CD4-positive, alpha-beta T cell treated with Interleukin-4 for 1 hour (primary cell): Measurements from ENCODE around the gene CDC42SE2.
"Not testable (repeated sequence)": the region's sequence is repeated elsewhere in the genome, so short reads cannot be mapped to it uniquely, and the experiment has no call there.

Source experiments
- DNase-seq, 2 donors: peaks; one replicate each; pipeline ENCODE4 v3.0.0-alpha.2; 2020 to 2022

Gene CDC42SE2

DNA sequence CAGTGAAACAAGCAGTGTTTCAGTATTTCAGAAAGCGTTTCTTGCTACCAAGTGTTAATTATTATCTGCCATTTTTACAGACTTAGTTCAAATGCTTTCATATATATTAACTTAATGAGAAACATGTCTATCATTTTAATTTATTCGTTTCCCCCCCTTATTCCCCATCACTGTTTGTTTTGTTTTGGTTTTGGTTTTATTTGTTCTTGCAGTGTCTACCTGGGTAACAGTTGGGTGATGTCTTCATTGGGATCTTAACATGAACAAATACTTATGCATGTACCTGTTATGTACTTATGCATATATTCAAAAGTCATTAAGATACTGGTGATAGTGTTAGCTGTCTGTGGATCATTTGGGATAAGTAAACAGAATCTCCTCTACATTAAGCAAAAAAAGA is 108.0 kb downstream of the CDC42SE2 start:
- DNase-seq = peak in 1 of 2 donors; percentile 54

GRCh38 chr5:131373265-131373664 is 109.4 kb downstream of the CDC42SE2 start:
- DNase-seq = peak in 1 of 2 donors; percentile 49

DNA sequence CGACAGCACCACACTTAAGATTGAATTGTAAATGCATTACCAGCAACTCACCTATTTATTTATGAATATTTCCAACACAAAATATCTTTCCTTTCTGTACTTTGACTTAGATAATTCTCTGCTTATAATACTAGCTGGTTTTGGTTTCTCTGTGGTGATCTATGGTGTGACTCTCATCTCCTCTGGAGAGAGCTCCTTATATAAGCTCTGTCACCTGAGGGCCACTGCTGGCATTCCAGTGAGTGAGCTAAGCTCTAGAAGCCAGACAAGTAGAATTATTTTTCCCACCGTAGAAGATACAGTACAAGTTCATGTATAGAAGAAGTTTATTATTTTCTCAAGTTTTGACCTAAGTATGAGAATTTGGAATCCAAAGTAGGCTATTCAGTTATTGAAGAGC is 111.5 kb downstream of the CDC42SE2 start:
- peak in 1 of 2 donors; percentile 65 for DNase-seq

DNA sequence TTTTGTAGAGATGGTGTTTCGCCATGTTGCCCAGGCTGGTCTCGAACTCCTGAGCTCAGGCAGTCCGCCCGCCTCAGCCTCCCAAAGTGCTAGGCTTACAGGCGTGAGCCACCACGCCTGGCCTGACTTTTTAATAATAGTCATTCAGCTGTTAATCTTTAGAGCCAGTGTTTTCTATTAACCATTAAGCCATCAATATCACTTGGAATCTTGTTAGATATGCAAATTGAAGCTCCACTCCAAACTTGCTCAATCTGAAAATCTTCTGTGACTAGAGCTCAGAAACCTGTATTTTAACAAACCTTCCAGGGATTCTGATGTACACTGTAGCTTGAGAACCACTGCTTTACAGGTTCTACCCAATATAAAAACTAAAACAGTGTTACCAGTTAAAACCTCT is 113.5 kb downstream of the CDC42SE2 start:
- no peak for DNase-seq

DNA sequence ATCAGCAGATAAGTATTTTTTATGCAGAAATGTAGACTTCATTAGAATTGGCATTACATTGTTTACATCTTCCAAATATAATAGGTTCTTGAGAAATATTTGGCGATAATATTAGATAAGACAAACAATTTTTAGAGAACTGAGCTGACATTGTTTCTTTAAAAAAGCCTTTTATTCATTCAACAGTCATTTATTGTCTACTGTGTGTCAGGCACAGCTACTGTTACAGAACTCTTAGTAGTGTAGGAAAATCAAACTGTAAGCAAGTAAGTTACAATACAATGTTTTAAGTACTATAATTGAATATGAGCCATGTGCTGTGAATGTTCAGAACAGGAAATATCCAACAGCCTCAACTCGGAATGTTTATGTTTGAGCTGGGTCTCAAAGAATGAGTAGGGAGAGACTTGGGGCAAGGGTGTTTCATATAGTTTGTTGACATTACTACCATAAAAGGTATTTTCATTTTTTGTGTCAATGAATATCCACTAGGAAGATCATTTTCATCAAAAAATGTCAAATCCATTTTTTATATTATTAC is 114.0 kb downstream of the CDC42SE2 start:
- peak in 1 of 2 donors; percentile 66 for DNase-seq

DNA sequence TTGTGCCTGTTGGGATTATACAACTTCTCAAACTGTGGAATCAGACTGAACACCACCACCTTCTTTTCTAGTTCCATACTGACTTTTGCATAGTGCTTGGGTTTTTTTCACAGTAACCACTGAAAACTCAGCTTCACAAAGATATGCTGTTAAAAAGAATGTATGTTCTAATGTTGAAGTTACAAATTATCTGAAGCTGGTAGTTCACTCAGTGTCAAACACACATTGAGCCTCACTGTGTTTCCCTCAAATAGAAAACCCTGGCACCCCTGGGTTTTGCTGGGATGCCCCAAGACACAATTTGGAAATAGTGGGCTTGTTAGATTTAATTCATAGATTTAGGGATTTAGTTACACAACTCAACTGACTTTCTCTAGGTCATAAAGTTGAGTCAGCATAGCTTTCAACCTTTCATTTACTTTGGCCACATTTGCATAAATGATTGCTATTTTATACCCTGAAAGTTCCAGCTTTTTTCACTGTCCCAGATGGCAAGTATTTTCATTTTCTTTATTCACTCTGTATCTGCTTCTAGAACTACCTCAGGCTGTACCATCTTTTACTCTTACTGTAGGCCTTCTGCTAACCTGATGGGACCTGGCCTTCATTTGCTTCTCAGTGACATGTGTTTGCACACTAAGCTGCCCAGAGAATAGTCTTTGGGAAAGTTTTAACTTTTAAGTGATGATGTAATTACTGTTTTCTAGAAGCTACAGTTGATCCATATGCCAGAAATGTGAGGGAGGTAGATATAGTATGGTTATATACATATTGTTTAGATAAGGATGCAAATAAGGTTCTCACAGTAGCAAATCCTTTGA is 115.1 kb downstream of the CDC42SE2 start:
- DNase-seq = peak; percentile 59 to 82

- peak; percentile 93 to 95 for DNase-seq
Observed at GRCh38 chr5:131379723-131380122, 115.9 kb downstream of the CDC42SE2 start.

DNA sequence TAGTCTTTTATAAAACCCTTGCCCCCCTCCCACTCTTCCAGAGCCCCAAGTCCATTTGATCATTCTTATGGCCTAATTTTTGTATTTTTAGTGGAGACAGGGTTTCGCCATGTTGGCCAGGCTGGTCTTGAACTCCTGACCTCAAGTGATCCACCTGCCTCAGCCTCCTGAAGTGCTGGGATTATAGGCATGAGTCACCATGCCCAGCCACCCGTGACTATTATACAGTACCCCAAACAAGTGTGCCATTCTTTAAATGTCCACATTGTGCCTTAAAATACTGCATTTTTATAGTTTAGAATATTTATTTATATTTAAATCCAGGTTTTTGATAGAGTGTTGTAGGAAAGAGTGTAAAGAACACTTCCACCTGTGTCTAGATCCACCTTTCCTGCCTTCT is 116.4 kb downstream of the CDC42SE2 start:
- not testable (repeated sequence) for DNase-seq

DNA sequence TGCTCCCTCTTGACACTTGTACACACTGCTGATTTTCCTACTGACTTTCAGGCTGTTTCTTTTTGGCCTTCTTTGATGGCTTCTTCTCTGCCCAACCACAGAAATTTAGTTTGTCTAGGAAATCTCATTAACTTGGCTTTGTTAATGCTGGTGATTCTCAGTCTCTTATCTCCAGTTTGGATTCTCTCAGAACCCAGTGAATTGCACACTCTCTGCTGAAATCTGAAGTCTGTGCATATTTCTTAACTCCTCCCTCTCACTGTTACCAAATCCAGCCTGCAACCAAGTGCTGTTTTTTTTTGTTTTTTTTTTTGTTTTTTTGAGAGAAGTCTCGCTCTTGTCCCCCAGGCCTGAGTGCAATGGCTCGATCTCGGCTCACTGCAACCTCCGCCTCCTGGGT is 117.2 kb downstream of the CDC42SE2 start:
- peak in 1 of 2 donors; percentile 60 for DNase-seq

DNA sequence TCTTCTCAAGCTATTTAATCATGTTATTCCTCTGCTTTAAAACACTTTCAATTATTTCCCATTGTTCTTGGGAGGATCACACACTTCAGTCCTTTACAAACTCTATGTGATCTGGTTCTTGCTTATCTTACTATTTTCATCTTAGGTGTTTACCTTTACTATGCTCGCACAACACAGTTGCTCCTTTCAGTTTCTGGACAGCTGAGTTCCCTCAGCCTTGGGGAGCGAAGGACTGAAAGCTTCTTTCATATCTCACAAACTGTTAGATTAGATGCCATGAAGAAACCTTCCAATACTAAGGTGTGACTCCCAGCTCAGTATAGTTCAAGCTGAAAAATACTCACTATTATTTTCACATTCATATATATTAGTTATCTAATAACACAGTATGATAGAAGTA is 117.9 kb downstream of the CDC42SE2 start:
- peak in 1 of 2 donors; percentile 56 for DNase-seq

DNA sequence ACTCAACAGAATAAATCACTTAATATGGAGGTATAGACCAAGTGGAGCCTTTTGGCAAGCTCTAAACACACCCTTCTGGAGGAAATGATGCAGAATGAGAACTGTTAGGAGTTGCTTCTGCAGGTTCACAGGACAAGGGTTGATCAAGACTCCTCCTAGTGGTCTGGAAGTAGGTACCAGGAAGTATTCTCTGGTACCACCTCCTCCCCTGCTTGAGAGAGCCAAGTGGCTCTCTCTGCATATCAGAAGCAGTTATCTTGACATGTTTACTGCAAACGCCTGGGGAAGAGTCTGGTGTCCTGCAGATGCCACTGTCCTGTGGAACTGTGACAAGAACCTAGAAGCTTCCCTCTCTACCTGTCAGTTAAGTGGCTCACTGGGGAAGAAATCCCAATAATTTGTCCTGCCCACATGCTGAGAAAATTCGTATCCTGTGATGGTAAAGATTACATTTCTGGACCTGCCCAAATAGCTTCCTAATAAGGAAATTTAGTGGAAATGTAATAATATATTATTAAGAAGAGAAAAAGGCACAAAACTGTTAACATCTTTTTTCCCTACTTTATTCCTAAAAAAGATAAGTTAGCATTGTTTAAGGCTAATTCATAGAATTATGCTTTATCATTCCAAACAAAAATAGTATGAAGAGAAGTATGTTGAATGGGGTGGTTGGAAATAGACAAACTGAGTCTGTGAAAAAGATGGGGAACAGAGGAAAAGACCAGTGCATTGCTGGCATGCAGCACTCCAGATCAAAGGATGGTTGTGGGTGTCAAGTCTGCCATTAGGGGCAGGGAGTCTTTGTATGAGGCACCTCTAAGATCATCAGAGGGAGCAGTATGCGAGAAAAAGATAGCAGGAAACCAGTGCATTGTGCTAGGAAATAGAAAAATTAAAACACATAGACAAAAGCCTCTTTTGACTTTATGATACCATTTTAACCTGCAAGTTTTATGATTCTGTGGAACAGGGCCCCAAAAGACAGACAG is 118.8 kb downstream of the CDC42SE2 start:
- DNase-seq = peak; percentile 83 to 93

GRCh38 chr5:131384173-131384572 is 120.3 kb downstream of the CDC42SE2 start:
- no peak for DNase-seq

- no peak for DNase-seq
Observed at GRCh38 chr5:131384616-131385214, 120.9 kb downstream of the CDC42SE2 start.

DNA sequence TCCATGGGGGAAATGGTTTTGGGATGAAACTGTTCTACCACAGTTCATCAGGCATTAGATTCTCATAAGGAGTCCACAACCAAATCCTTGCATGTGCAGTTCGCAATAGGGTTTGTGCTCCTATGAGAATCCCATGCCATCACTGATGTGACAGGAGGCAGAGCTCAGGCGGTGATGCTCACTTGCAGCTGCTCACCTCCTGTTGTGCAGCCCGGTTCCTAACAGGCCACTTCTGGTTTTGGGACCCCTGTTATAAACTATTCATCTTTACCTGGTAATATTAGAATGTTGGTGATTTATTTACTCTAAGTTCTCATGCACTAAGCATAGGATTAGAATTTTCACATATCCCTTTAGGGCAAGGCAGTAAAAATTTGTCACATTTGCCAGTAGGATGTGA is 122.3 kb downstream of the CDC42SE2 start:
- no peak for DNase-seq

DNA sequence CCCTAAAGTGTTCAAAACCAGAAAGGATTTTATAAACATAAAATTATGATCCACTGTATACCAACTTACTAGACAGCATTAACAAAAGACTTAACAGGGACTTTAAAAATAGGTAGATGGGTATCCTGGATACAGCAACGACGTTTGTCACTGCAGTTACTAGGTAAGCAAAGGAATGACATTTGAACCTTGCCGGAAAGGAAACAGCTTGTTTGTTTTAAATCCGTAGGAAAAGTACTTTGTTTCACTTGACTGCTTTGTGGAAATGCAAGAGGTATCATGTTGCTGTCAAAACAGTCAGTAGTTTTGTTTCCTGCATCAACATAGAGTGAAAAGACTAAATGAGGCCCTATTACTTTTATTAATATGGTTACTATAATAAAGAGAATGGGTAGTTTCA is 122.9 kb downstream of the CDC42SE2 start:
- no peak for DNase-seq

- DNase-seq = no peak
Observed at GRCh38 chr5:131387255-131387654, 123.4 kb downstream of the CDC42SE2 start.

- DNase-seq = peak in 1 of 2 donors; percentile 43
Observed at GRCh38 chr5:131389096-131389868, 125.4 kb downstream of the CDC42SE2 start.

GRCh38 chr5:131389869-131390265 is 126.0 kb downstream of the CDC42SE2 start:
- no peak for DNase-seq

DNA sequence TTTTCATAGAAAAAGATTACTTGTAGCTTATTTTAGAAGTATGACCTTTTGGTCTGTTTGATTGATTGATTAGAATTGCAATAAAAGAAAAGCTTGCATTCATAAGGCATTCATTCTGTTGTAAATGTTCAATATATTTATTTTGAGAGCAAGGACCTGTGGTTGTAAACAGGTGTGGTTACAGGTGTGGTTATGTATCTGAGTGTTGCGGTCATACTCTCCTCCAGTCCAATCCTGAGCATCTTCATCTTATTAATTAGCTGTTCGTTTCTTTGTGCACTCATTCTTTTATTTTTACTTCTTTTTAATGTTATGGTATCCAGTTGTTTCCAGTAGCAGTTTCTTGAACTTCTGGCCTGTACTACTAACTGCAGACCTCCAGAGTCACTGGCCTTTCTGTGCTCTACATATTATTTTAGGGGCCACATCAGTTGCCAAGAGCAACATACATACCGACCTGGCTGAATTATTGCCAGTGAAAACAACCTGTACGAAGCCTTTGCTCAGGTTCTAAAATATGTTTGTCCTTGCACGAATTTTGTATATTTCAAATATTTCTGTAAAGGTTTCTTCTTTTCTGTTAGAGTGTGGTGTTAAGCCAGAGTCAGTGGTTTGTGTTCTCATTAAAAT is 128.7 kb downstream of the CDC42SE2 start:
- DNase-seq = peak in 1 of 2 donors; percentile 58

GRCh38 chr5:131393498-131393968 is 129.7 kb downstream of the CDC42SE2 start:
- no peak for DNase-seq

DNA sequence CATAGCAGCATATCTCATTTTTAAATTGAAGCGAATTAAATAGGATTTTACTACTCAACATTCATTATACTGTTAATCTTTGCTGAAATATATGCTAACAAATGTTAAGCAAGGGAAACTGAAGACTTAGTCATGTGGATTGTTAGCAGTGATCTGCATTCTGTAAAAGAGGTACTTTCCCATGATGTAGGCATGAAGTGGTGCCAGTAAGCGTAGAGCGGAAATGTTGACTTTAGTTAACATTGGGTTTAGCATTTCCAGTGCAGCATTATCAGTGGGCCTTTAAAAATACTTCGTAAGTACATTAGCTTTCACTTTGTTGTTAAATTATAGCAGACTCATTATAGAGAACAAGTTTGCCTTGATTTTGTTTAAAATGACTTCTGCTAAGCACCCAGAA is 130.3 kb downstream of the CDC42SE2 start:
- peak; percentile 68 to 90 for DNase-seq
